Activated CD4-positive, CD25-positive, alpha-beta regulatory T cell treated with anti-CD3 and anti-CD28 coated beads, Interleukin-2, amount 50 U/mL, for 72 hours (primary cell): Measurements from ENCODE around the gene MUS81.
A peak's percentile ranks its signal among the peaks of the same experiment; 100 is the strongest.

Source experiments
- DNase-seq: peaks from one replicate; pipeline ENCODE4 v3.0.0; 2021

The MUS81 gene

GRCh38 chr11:65892661-65893317, 32.6 kb downstream of the MUS81 start:
- DNase-seq = no peak

DNA sequence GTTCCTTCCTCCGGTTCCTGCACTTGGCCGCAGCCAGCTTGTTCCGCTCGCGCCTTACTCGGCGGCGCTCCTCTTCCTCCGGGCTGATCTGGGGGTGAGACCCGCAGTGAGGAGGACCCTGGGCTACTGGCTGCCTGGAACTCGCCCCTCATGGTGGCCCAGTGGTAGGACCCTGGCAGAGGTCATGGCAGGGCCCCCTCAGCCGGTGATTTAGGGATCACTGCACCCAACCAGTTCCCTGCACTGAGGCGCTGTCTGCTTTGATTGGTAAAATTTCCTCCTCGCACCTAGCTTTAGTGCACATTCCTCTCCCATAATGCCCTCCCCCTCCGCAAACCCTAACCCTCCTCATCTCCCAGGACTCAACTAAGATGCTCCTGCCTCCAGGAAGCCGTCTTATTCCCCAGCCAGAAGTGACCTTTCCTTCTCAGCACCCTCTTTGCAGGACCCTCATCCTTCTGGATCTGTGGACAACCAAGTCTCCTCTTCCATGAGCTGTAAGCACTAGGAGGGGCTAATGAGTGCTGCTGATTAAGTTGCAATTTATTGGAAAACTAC, 33.9 kb downstream of the MUS81 start:
- DNase-seq = no peak

DNA sequence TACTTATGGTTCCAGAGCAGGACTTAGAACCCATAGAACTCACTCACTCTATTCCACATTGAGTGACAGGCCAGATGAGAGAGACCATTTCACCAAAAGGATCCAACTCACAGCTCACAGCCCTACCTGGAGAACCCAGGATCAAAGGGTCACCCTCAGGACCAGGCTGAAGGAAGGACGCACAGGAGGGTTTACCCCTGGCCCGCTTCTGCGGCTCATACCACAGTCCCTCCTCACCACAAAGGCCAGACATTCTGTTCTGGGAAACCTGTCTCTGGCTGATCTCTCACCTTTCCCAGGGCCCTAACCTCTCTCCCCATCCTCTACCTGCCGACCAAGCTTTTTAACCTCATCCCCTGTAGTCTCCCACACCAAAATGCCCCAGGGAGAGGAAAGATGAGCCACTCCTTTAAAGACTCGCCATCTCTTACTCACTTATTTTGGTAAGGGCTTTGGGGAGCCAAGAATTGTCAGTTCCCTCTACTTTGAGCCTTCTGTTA, 35.3 kb downstream of the MUS81 start:
- DNase-seq = no peak

DNA sequence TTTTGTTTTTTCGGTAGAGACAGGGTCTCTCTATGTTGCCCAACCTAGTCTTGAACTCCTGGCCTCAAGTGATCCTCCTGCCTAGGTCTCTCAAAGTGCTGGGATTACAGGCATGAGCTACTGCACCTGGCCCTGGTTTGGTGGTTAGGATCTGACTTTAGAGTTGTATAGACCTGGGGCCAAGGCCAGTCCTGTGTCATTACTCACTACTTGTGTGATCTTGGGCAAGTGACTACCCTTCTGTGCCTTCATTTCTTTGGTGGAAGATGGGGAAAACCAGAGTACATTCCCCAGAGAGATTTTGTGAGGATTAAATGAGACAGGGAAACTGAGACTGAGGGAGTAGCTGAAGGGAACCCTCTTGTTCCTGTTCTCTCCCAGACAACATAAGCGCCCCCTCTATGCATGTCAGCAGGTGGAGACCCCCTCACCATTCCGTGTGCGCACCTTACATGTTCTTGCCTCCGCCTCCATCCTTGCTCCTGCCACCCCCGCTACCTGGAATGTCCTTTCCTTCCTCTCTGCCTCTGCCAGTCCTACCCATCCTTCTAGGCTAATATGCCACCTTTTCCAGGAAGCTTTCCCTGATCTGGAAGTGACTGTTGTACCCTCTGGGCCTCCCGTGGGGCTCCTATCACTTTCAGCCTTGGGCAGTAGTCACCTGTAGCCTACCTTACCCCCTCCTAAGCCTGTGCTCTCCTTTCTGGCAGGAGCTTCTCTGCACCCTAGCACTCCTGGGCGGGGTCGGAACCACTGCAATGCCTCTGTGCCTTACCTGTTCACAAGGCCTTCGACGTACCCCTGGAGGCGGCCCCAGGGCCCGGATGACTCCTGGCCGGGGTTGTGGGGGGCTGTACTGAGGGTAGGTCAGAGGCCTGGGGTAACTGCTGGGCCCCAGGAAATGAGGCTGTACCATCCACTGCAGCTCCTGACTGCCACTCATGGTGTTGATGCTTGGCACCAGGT, 36.1 kb downstream of the MUS81 start:
- DNase-seq = no peak

DNA sequence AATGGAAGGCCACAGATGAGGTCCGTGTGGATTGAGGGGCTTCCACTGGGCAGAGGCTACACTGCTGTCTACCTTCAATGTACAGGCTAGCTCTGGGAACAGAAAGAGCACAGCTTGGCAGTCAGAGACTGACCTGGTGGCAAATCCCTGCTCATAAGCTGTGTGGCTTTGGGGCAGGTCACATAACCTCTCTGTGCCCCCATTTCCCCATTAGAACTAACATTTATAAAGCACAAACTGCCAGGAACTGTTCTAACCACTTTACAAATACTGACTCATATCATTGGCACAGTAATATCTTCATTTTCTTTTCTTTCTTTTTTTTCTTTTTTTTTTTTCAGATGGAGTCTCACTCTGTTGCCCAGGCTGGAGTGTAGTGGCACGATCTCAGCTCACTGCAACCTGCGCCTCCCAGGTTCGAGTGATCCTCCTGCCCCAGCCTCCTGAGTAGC, 36.8 kb downstream of the MUS81 start:
- no peak for DNase-seq

DNA sequence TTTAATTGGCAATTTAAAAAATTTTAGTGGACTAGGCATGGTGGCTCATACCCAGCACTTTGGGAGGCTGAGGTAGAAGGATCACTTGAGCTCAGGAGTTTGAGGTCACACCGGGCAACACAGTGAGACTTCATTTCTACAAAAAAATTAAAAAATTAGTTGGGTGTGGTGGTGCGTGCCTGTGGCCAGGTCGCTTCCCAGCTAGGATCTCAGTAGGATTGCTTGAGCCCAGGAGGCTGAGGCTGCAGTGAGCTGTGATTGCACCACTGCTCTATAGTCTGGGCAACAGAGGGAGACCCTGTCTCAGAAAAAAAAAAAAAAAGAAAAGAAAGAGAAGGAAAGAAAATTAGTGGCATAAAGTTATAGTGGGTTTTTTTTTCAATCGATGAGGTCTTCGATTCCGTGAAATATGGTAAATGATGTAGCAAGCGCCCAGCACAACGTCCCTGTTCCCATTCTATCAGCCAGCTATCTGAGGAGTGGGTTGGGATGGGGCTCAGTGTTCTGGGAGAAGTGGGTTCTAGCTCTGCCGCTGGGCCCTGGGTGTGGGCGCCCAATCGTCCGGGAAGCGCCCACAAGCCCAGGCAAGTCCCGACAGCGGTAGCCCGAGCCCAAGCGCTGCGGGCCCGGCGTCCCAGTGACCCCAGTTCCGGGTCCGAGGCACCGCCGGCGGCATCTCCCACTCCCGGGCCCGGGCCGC, 38.6 kb downstream of the MUS81 start:
- DNase-seq = no peak

DNA sequence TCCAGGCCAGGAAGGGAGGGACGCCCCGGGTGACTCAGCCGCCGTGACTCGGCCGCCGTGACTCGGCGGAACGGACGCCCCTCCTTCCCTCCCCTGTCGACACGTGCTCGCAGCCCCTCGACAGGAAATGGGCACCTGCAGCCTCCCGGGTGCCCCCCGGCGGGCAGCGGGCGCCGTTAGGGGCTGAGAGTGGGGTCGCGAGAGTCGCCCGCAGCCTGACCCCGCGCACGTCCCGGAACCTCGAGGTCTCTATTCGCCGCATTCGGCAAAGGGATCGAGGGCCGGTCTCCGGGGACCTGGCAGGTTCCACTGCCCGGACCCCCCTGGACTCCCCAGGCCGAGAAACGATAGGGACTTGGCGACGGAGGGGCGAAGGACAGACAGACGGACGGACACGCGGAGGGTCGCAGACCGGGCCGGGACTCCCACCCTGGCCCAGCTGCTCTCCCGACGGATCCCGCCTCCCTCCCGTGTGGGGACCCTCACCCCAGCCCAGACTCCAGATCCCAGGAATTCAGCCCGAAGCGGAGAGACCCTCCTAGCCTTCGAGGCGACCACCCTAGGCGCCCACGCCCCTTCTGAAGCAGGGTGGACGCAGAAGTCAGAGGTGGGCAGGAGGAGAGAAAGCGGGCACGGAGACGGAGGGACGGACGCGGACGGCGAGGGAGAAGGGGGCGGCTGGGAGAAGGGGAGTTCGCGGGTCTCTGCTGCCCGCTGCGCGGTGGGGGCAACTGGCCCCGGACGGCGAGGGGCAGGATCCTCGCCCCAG, 39.3 kb downstream of the MUS81 start:
- peak; percentile 75 for DNase-seq

- DNase-seq = peak; percentile 94
Measured at GRCh38 chr11:65900125-65900898, 40.1 kb downstream of the MUS81 start, which contains the start of gene FOSL1. Gene FOSL1, minus strand, starts transcription at chr11:65900388. Its CDS starts 49 bp downstream, at chr11:65900339.

DNA sequence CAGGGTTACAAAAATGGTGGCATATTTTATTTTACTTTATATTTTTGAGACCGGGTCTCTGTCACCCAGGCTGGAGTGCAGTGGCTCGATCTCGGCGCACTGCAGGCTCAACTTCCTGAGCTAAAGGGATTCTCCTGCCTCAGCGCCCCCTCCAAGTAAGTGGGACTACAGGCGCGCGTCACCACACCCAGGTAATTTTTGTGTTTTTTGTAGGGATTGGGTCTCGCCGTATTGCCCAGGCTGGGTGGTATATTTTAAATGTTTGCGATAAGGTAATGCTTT, 40.6 kb downstream of the MUS81 start:
- DNase-seq = no peak

DNA sequence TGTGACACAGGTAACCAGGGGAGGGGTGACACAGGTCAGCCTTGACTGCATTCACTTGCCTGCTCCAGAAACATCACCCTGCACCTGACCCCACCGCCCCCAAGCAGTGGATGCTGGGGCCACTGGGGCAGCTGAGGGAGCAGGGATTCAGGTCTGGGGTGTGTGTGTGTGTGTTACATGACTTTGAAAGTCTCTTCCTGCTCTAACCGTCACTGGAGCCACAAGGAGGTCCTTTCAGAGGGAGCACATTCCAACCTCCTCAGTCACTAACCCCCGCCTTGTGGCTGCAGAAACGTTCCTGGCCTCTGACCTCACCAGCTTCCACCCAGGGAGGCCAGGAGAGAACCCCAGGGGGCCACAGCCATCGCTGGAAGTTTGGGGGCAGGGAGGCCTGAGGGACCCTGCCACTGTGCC, 42.8 kb downstream of the MUS81 start:
- DNase-seq = no peak

GRCh38 chr11:65903715-65904114, 43.5 kb downstream of the MUS81 start:
- no peak for DNase-seq

- no peak for DNase-seq
Measured at GRCh38 chr11:65906602-65907001, 46.4 kb downstream of the MUS81 start.

DNA sequence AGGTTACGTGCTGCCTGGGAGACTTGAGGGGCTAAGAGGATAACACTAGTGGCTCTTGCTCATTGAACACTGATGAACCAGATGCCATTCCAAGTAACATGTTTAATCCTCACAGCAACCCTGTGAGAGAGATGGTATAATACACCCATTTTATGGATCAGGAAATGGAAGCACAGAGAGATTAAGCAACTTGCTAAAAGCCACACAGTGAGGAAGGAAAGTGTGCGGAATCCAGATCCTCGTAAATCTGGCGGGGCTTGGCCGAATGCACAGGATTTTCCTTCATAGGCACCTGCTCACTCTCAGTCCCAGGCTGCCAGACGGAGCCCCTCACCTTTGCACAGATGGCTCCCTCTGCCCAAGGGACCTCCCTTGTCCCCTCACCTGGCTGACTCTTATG, 47.6 kb downstream of the MUS81 start:
- no peak for DNase-seq

GRCh38 chr11:65911682-65912568, 51.7 kb downstream of the MUS81 start:
- DNase-seq = no peak

DNA sequence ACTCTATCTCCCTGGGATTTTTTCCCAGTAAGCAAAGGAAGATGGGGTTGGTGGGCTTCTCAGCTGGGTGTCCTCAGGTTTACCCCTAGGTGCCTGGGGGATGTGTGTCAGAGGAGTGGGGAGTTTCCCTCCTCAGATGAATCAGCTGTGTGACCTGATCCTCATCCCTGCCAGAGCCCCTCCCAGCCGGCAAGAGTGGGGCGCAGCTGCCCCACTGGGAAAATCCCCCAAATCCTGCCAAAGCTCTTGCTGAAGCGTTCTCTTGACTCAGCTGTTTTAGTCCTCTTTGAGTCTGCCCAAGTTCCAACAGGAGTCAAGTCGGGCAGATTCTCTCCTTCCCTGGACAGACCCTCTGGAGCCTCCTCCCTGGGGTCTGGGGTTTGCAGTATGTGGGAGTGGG, 52.6 kb downstream of the MUS81 start:
- DNase-seq = no peak

DNA sequence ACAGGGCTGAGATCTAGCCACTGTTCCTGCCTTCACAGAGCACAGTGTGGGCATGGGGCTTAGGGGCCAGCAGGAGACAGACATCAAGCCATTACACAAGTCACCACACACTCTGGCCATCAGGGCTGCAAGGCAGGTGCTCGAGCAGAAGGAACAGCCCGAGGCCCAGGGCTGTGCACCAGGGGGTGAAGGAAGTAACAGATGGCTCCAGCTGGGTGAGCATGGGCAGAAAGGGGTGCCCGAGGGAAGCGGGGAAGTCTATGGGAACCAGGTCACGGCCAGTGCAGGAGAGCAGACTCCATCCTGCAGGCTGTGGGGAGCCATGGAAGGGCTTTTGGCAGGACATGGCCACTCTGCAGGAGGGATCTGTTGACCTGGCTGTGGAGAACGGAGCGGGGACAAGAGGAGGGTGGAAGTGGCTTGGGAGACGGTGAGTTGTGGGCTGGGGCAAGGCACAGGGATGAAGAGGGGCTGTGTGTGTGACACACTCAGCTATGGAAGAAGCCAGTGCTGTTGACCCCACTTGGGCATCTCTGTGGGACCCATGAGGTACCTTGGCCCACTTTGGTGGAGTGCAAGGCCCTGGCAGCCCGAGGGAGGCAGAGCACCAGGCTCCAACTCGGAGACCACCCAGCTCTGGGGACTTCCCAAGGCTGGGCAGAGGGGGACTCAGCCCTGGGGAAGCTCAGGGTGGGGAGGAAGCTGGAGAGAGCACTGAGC, 55.0 kb downstream of the MUS81 start:
- no peak for DNase-seq

- no peak for DNase-seq
Measured at GRCh38 chr11:65915821-65916251, 55.6 kb downstream of the MUS81 start.
